ENCODE measurements around the gene MAGI1. TPM values are rescaled to one million over a fixed set of nuclear protein-coding genes. Genes with fewer than 3 reads are reported as not detected.

The MAGI1 gene
- polyA plus RNA-seq, 1 experiment = 14.2 TPM

DNA sequence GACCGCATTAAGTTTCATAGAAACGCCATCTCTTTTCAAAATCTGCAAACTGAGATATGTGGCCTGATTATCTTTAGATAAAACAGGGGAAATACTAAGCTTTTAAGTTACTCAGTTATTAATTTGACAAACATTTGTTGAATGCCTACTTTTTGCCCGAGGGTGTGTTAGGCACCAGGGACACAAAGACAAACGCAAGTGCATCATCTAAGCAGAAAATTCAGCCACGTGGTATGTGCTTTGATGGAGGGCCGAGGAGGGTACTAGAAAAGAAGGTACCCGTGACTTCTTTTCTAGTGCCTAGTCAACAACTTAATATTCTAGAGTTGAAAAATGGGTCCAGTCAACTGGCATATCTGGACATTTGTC, 594.3 kb downstream of the MAGI1 start:
- H3K4me3 ChIP-seq (ENCODE audit: low read depth, low read length) = no peak overlapping the region
- DNase-seq (ENCODE audit: low read depth, low spot score) = no peak
- no peaks in the 10 kb centered on the region for H3K27me3 ChIP-seq (ENCODE audit: control insufficient read depth, insufficient read depth, low read length)
- ChIA-PET POLR2A (no interaction called here), CTCF (interaction anchor here (1.0 to 2.1 kb wide), 2 partner anchors 287 to 307 kb away, joined by 3 to 15 read pairs; no protein-coding TSS in a partner anchor)
- TF ChIP-seq, protein P1, sequence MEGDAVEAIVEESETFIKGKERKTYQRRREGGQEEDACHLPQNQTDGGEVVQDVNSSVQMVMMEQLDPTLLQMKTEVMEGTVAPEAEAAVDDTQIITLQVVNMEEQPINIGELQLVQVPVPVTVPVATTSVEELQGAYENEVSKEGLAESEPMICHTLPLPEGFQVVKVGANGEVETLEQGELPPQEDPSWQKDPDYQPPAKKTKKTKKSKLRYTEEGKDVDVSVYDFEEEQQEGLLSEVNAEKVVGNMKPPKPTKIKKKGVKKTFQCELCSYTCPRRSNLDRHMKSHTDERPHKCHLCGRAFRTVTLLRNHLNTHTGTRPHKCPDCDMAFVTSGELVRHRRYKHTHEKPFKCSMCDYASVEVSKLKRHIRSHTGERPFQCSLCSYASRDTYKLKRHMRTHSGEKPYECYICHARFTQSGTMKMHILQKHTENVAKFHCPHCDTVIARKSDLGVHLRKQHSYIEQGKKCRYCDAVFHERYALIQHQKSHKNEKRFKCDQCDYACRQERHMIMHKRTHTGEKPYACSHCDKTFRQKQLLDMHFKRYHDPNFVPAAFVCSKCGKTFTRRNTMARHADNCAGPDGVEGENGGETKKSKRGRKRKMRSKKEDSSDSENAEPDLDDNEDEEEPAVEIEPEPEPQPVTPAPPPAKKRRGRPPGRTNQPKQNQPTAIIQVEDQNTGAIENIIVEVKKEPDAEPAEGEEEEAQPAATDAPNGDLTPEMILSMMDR (IDR thresholded peaks at IDR 0.05; ENCODE audit: low read depth, low read length) = no peak
- H3K9me3 ChIP-seq (ENCODE audit: control insufficient read depth, insufficient read depth, low read length) = no peaks in the 10 kb centered on the region
- H3K27ac ChIP-seq (ENCODE audit: low read depth, low read length) = no peak overlapping the region

GRCh38 chr3:65443739-65444446, 594.8 kb downstream of the MAGI1 start:
- Histone ChIP-seq H3K27me3 (ENCODE audit: control insufficient read depth, insufficient read depth, low read length) (no peaks in the 10 kb centered on the region), H3K4me3 (ENCODE audit: low read depth, low read length) (no peak overlapping the region), H3K27ac (ENCODE audit: low read depth, low read length) (no peak overlapping the region), H3K9me3 (ENCODE audit: control insufficient read depth, insufficient read depth, low read length) (no peaks in the 10 kb centered on the region)
- ChIA-PET CTCF (interaction anchor here (0.7 to 2.1 kb wide), 4 partner anchors 288 to 910 kb away, joined by 3 to 15 read pairs (median 3); no protein-coding TSS in a partner anchor), POLR2A (no interaction called here)
- DNase-seq (ENCODE audit: low read depth, low spot score) = peak; percentile 34
- TF ChIP-seq, protein P1 (IDR thresholded peaks at IDR 0.05; ENCODE audit: low read depth, low read length) = no peak

DNA sequence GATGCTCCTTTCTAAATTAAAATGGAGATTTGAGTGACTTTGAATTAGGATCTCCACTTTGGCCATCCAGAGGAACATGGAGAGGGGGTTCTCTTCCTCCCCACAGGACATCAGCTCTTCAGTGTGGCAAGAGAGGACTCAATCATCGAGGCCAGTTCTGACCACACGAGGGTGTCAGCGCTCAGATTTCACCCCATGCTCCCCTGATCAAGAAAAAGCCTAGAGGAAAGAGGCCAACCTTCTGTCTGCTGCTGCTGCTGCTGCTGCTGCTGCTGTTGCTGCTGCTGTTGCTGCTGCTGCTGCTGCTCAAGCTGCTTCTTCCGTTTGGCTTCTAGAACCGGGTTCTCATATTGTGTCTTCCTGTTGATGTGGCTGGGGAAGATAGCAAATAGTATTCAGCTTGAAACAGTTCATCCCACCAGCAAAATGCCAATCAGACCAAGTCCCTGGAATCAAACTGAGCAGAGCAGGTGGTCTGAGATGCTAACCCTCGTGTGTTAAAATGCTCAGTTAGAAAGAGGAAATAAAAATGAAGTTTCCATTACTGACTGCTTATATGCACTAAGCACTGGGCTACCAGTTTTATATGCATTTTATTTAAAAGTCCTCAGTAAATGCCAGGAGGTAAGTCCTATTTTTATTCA, 599.0 kb downstream of the MAGI1 start:
- DNase-seq (ENCODE audit: low read depth, low spot score) = peak; percentile 49
- POLR2A ChIA-PET = interaction anchor here (0.7 to 1.0 kb wide), 2 partner anchors 290 to 292 kb away, joined by 3 read pairs; no protein-coding TSS in a partner anchor

GRCh38 chr3:65438612-65439011, 600.1 kb downstream of the MAGI1 start:
- no peaks in the 10 kb centered on the region for H3K27me3 ChIP-seq (ENCODE audit: control insufficient read depth, insufficient read depth, low read length)
- POLR2A ChIA-PET = no interaction called here
- H3K4me3 ChIP-seq (ENCODE audit: low read depth, low read length) = no peak overlapping the region
- CTCF ChIA-PET = interaction anchor here (0.7 to 6.7 kb wide), 38 partner anchors 10 to 904 kb away, joined by 3 to 111 read pairs (median 5); no protein-coding TSS in a partner anchor
- no peaks in the 10 kb centered on the region for H3K9me3 ChIP-seq (ENCODE audit: control insufficient read depth, insufficient read depth, low read length)
- TF ChIP-seq, protein P1 (IDR thresholded peaks at IDR 0.05; ENCODE audit: low read depth, low read length) = no peak
- no peak for DNase-seq (ENCODE audit: low read depth, low spot score)
- H3K27ac ChIP-seq (ENCODE audit: low read depth, low read length) = no peak overlapping the region

More for the DNA sequence above, 599.0 kb downstream of the MAGI1 start:
- Histone ChIP-seq H3K9me3 (ENCODE audit: control insufficient read depth, insufficient read depth, low read length) (no peaks in the 10 kb centered on the region), H3K27me3 (ENCODE audit: control insufficient read depth, insufficient read depth, low read length) (no peaks in the 10 kb centered on the region), H3K27ac (ENCODE audit: low read depth, low read length) (no peak overlapping the region), H3K4me3 (ENCODE audit: low read depth, low read length) (no peak overlapping the region)
- TF ChIP-seq, protein P1 (IDR thresholded peaks at IDR 0.05; ENCODE audit: low read depth, low read length) = peak; percentile 81
- CTCF ChIA-PET = interaction anchor here (0.6 to 6.7 kb wide), 63 partner anchors 9 to 906 kb away, joined by 3 to 111 read pairs (median 4); no protein-coding TSS in a partner anchor

GRCh38 chr3:65438096-65438495, 600.6 kb downstream of the MAGI1 start:
- Histone ChIP-seq H3K27me3 (ENCODE audit: control insufficient read depth, insufficient read depth, low read length) (no peaks in the 10 kb centered on the region), H3K4me3 (ENCODE audit: low read depth, low read length) (no peak overlapping the region), H3K9me3 (ENCODE audit: control insufficient read depth, insufficient read depth, low read length) (no peaks in the 10 kb centered on the region), H3K27ac (ENCODE audit: low read depth, low read length) (no peak overlapping the region)
- no peak for DNase-seq (ENCODE audit: low read depth, low spot score)
- POLR2A ChIA-PET = no interaction called here
- TF ChIP-seq, protein P1 (IDR thresholded peaks at IDR 0.05; ENCODE audit: low read depth, low read length) = no peak
- CTCF ChIA-PET = interaction anchor here (0.9 to 6.7 kb wide), 14 partner anchors 10 to 904 kb away, joined by 3 to 111 read pairs (median 11); no protein-coding TSS in a partner anchor
